Lower lobe of right lung (tissue), 2 donors: ENCODE data around the gene TRMT11. TPM values are rescaled to one million over a fixed set of nuclear protein-coding genes. Genes with fewer than 3 reads are reported as not detected.
"Not testable (repeated sequence)": the region's sequence is repeated elsewhere in the genome, so short reads cannot be mapped to it uniquely, and the experiment has no call there.

Experiments used
- ATAC-seq, 2 donors: fragments of 200-7000 bp; cut with Tn5 transposase; one replicate each; pipeline ENCODE4 v1.9.1; 2020 to 2022; ENCODE audit warnings: mild to moderate bottlenecking in 2 of 2, moderate library complexity in 2 of 2
- DNase-seq: peaks from one replicate; pipeline ENCODE4 v3.0.0-alpha.2; 2020
- H3K27ac ChIP-seq: fragments of 200-600 bp; one replicate; pipeline ENCODE4 v1.8.0; 2022
- H3K27me3 ChIP-seq: fragments of 200-600 bp; one replicate; pipeline ENCODE4 v1.8.0; 2022; ENCODE audit warnings: low read depth
- H3K36me3 ChIP-seq: fragments of 200-600 bp; one replicate; pipeline ENCODE4 v1.8.0; 2022; ENCODE audit warnings: mild to moderate bottlenecking
- H3K4me1 ChIP-seq: fragments of 200-600 bp; one replicate; pipeline ENCODE4 v1.8.0; 2022
- H3K4me3 ChIP-seq: fragments of 200-600 bp; one replicate; pipeline ENCODE4 v1.8.0; 2022; ENCODE audit warnings: mild to moderate bottlenecking
- H3K9me3 ChIP-seq: fragments of 200-600 bp; one replicate; pipeline ENCODE4 v1.8.0; 2022
- intact Hi-C: fragments of 100-400 bp; cut with DNase I; formaldehyde crosslinking; loops from one replicate; pipeline ENCODE4 v1.11.0; 2022
- total RNA-seq: library from RNA; stranded (reverse); fragmentation: NEBNext Ultra II Directional; extraction: Animal tissue kit (Norgen Biotek cat#: 25700); gene quantifications from one replicate; pipeline ENCODE4 v1.2.1, GENCODE V29; 2021
- TF ChIP-seq, protein P1 (sequence below): fragments of 200-600 bp; IDR thresholded peaks from one replicate; pipeline ENCODE4 v1.8.0; 2022; ENCODE audit warnings: antibody characterized with exemption, mild to moderate bottlenecking
- donor health status: DM: no; HTN: yes; CAD: no; lungs with severe emphysema.

Gene TRMT11
- total RNA-seq, 1 donor from 2014 or later = 17.1 TPM

DNA sequence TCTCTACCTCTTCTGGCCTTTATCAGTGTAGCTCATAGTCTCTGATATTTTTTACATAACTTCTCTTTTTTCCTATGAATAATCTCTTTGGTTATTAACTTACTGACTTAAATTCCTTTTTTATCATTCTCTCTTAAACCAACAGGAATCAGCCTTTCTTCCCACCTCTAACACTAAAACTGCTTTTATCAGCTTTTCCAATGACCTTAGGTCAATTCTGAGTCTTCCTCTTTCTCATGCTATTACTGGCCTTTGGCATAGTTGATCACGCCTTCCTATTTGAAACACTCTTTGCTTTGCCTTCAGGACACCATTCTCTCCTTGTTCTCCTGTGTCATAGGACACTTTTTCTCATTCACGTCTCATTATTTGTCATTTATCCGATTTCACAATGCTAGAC lies 37.9 kb upstream of the TRMT11 start:
- DNase-seq (no peak), ATAC-seq (no peak)
- Histone ChIP-seq H3K4me3 (no peak overlapping the region), H3K9me3 (no peaks in the 10 kb centered on the region), H3K27ac (peak overlapping the region; percentile 75), H3K4me1 (peaks cover 46% of the 10 kb centered on the region), H3K27me3 (no peaks in the 10 kb centered on the region), H3K36me3 (no peaks in the 10 kb centered on the region)
- TF ChIP-seq, protein P1, sequence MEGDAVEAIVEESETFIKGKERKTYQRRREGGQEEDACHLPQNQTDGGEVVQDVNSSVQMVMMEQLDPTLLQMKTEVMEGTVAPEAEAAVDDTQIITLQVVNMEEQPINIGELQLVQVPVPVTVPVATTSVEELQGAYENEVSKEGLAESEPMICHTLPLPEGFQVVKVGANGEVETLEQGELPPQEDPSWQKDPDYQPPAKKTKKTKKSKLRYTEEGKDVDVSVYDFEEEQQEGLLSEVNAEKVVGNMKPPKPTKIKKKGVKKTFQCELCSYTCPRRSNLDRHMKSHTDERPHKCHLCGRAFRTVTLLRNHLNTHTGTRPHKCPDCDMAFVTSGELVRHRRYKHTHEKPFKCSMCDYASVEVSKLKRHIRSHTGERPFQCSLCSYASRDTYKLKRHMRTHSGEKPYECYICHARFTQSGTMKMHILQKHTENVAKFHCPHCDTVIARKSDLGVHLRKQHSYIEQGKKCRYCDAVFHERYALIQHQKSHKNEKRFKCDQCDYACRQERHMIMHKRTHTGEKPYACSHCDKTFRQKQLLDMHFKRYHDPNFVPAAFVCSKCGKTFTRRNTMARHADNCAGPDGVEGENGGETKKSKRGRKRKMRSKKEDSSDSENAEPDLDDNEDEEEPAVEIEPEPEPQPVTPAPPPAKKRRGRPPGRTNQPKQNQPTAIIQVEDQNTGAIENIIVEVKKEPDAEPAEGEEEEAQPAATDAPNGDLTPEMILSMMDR = no peak
- intact Hi-C loops = no loop called here

- TF ChIP-seq, protein P1 = no peak
- no peaks in the 10 kb centered on the region for H3K27me3 ChIP-seq
- H3K27ac ChIP-seq = no peak overlapping the region
- H3K36me3 ChIP-seq = no peaks in the 10 kb centered on the region
- intact Hi-C loops = no loop called here
- H3K4me1 ChIP-seq = peaks cover 40% of the 10 kb centered on the region
- H3K4me3 ChIP-seq = no peak overlapping the region
- H3K9me3 ChIP-seq = no peaks in the 10 kb centered on the region
- DNase-seq (no peak), ATAC-seq (no peak)
Measured at GRCh38 chr6:125949069-125949468, 37.3 kb upstream of the TRMT11 start.

GRCh38 chr6:125950293-125950692 lies 36.0 kb upstream of the TRMT11 start:
- TF ChIP-seq, protein P1 = no peak
- intact Hi-C loops = no loop called here
- Histone ChIP-seq H3K27me3 (no peaks in the 10 kb centered on the region), H3K27ac (no peak overlapping the region), H3K36me3 (no peaks in the 10 kb centered on the region), H3K4me3 (no peak overlapping the region), H3K9me3 (no peaks in the 10 kb centered on the region), H3K4me1 (peaks cover 28% of the 10 kb centered on the region)
- DNase-seq = no peak
- no peak for ATAC-seq

DNA sequence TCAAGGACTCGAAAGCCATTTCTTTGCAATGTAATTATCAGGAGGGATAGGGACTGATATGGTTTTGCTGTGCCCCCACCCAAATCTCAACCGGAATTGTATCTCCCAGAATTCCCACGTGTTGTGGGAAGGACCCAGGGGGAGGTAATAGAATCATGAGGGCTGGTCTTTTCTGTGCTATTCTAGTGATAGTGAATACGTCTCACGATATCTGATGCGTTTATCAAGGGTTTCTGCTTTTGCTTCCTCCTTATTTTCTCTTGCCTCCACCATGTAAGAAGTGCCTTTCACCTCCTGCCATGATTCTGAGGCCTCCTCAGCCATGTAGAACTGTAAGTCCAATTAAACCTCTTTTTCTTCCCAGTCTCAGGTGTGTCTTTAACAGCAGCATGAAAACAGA lies 35.6 kb upstream of the TRMT11 start:
- peaks cover 24% of the 10 kb centered on the region for H3K4me1 ChIP-seq
- H3K36me3 ChIP-seq, ATAC-seq, H3K4me3 ChIP-seq, intact Hi-C loops, H3K9me3 ChIP-seq, H3K27ac ChIP-seq, H3K27me3 ChIP-seq, DNase-seq: not testable (repeated sequence)

DNA sequence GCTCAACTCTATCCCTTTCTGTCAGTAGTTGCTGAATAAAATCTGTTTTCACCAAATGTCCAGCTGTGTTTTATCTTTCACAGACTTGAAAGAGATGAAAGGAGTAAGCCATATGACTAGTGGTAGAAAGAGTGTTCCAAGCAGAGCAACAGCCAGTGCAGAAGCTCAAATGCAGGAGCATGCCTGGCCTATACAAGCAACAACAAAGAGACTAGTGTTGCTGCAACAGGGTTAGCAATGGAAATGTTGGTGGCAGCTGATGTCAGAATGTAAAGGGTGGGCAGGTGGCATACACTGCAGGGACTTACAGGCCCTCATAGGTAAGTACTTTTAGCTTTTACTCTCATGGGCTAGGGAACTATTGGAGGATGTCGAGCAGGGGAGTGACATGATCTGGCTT lies 35.0 kb upstream of the TRMT11 start:
- H3K27me3 ChIP-seq = no peaks in the 10 kb centered on the region
- intact Hi-C loops = no loop called here
- no peak for ATAC-seq

GRCh38 chr6:125952764-125953501 lies 33.4 kb upstream of the TRMT11 start:
- ATAC-seq (no peak), DNase-seq (peak; percentile 48)
- no peak overlapping the region for H3K27ac ChIP-seq
- no peaks in the 10 kb centered on the region for H3K36me3 ChIP-seq
- H3K9me3 ChIP-seq = no peaks in the 10 kb centered on the region
- TF ChIP-seq, protein P1 = no peak
- H3K27me3 ChIP-seq = no peaks in the 10 kb centered on the region
- intact Hi-C loops = no loop called here
- H3K4me3 ChIP-seq = no peak overlapping the region
- H3K4me1 ChIP-seq = peaks cover 8% of the 10 kb centered on the region

More for the DNA sequence above, 35.0 kb upstream of the TRMT11 start:
- TF ChIP-seq, protein P1 = no peak
- no peak overlapping the region for H3K27ac ChIP-seq
- peaks cover 18% of the 10 kb centered on the region for H3K4me1 ChIP-seq
- H3K36me3 ChIP-seq = no peaks in the 10 kb centered on the region
- H3K9me3 ChIP-seq = no peaks in the 10 kb centered on the region
- no peak overlapping the region for H3K4me3 ChIP-seq
- DNase-seq = no peak
